ENCODE results near the gene FAM193A. TPM values are rescaled to one million over a fixed set of nuclear protein-coding genes. Genes with fewer than 3 reads are reported as not detected.

Gene FAM193A
- total RNA-seq, 1 donor from 2014 or later = 14.6 TPM

DNA sequence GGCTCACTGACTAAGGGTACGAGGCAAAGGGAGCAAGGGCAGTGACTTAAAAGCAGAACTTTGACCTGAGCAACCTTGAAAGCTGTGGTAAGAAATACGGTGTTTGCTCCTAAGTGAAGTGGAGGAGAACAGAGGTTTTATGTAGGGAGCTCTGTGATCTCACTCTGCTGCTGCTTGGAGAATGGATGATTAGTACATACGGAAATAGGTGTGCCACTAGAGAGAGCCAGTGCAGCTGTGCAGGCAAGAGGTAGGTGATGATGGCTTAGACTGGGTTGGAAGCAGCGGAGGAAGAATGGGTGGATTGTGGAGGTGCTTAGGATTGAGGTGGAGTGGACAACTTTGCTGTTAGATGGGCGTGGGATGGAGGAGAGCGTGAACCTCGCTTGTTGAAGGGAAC lies 85.0 kb downstream of the FAM193A start:
- no peak for DNase-seq (ENCODE audit: low read depth)
- TF ChIP-seq, protein P1, sequence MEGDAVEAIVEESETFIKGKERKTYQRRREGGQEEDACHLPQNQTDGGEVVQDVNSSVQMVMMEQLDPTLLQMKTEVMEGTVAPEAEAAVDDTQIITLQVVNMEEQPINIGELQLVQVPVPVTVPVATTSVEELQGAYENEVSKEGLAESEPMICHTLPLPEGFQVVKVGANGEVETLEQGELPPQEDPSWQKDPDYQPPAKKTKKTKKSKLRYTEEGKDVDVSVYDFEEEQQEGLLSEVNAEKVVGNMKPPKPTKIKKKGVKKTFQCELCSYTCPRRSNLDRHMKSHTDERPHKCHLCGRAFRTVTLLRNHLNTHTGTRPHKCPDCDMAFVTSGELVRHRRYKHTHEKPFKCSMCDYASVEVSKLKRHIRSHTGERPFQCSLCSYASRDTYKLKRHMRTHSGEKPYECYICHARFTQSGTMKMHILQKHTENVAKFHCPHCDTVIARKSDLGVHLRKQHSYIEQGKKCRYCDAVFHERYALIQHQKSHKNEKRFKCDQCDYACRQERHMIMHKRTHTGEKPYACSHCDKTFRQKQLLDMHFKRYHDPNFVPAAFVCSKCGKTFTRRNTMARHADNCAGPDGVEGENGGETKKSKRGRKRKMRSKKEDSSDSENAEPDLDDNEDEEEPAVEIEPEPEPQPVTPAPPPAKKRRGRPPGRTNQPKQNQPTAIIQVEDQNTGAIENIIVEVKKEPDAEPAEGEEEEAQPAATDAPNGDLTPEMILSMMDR (conservative IDR thresholded peaks at IDR 0.05; ENCODE audit: low read depth, low read length) = no peak
- H3K4me3 ChIP-seq (ENCODE audit: low read depth, low read length) = no peak overlapping the region

DNA sequence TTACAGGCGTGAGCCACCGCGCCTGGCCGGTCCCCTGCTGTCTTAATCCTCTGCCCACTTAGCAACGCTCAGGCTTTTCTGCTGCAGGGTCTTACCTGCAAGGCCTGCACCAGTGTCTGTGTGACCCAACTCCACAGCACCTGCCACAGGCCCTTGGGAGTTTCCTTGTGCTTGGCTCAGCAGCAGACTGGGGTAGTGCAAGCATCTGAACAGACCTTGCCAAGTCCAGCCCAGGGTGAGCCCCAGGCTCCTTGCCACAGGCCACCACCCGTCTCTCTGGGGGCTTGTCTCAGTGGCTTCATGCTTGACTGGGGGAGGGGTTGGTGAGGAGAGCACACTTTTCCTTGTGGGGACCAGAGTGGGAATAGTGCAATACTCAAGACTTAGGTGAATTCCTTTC lies 87.0 kb downstream of the FAM193A start:
- TF ChIP-seq, protein P1 (conservative IDR thresholded peaks at IDR 0.05; ENCODE audit: low read depth, low read length) = no peak
- no peak for DNase-seq (ENCODE audit: low read depth)
- H3K4me3 ChIP-seq (ENCODE audit: low read depth, low read length) = no peak overlapping the region

DNA sequence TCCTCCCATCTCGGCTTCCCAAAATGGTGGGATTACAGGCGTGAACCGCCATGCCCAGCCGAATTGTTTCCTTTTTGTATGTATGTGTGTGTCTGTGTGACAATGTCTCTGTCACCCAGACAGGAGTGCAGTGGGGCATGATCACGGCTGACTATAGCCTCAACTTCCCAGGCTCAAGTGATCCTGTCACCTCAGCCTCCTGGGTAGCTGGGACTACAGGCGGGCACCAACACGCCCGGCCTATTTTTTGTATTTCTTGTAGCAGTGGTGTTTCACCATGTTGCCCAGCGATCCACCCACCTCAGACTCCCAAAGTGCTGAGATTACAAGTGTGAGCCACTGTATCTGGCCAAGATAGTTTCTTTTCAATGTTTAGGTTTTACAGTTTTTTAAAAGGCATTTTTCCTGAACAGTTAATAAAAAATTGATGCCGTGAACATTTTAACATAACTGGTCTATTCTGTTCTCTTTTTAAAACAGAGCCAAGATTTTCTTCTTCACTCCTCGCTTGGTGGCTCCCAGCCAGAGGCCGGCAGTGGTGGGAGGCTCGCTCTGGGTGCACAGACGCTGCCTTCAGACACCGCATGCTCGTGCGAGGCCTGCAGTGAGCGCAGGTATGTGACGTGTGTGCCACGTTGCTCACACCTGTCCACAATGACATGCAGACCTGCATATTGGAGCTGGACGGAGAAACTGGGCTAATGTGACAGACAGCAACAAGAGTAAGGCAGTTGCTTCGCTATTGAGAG lies 88.5 kb downstream of the FAM193A start:
- no peak overlapping the region for H3K4me3 ChIP-seq (ENCODE audit: low read depth, low read length)
- no peak for DNase-seq (ENCODE audit: low read depth)
- TF ChIP-seq, protein P1 (conservative IDR thresholded peaks at IDR 0.05; ENCODE audit: low read depth, low read length) = no peak

DNA sequence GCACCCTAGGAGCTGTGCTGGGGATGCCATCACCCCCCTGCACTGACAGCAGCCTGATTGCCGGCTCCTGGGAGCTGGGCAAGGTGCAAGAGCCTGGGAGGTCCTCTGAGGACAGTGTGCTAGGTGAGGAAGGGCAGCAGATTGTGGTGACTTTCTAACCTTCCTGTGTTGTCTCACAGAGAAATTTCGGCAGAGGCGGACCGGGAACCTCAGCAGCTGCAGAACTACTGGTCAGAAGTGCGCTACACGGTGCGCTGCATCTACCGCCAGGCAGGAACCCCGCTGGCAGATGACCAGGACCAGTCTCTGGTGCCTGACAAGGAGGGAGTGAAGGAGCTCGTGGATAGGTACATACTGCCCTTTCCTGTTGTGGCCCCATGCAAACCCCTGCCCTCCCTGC lies 89.8 kb downstream of the FAM193A start:
- TF ChIP-seq, protein P1 (conservative IDR thresholded peaks at IDR 0.05; ENCODE audit: low read depth, low read length) = no peak
- no peak overlapping the region for H3K4me3 ChIP-seq (ENCODE audit: low read depth, low read length)
- no peak for DNase-seq (ENCODE audit: low read depth)

DNA sequence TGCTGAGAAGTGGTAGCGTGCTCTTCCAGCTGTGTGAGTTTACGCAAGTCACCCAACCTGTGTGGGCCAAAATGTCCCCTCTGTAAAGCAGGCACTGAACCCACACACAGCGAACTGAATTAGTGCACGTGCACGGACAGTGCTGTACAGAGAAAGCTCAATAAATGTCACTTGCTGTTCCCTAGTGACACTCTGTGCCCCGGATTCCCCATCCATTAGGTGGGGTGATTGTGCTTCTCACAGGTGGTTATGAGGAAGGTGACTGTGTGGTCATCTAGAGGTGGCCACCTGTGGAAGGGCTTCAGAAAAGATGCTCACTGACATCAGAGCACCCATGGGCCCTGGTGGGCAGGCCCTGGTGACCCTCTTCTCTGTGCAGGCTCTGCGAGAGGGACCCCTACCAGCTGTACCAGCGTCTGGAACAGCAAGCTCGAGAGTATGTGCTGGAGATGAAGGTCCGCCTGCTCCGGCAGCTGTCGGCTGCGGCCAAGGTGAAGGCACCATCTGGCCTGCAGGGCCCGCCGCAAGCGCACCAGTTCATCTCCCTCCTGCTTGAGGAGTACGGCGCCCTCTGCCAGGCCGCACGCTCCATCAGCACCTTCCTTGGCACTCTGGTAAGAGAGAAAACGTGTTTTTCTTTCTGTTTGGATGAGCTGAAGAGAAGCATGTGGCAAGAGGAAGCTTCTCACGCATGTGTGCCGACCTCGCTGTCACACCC lies 94.3 kb downstream of the FAM193A start:
- no peak for DNase-seq (ENCODE audit: low read depth)
- no peak overlapping the region for H3K4me3 ChIP-seq (ENCODE audit: low read depth, low read length)
- TF ChIP-seq, protein P1 (conservative IDR thresholded peaks at IDR 0.05; ENCODE audit: low read depth, low read length) = no peak

DNA sequence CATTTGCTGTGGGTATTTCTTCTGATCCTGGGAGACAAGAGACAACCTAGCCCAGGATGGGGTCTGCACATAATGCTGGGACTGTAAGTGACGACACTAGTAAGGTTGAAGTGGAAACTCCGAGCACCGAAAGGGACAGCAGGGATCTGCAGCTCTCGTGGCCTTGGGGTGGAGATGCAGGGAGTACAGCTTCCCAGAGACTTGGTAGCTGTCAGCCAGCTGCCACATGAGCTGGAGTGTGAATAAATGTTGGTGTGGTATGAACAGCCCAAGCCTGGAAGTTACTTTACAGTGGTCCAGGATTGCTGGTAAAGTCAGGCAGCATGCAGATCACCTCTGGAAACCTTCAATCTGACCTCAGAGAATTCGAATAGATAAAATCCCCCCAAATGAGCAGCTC lies 97.6 kb downstream of the FAM193A start:
- no peak for DNase-seq (ENCODE audit: low read depth)
- no peak overlapping the region for H3K4me3 ChIP-seq (ENCODE audit: low read depth, low read length)
- TF ChIP-seq, protein P1 (conservative IDR thresholded peaks at IDR 0.05; ENCODE audit: low read depth, low read length) = no peak

Data from epithelial cell of proximal tubule (primary cell).